T-helper 2 cell treated with Interferon-gamma antibody and Interleukin-4, amounts not matched to agents 100 ng/mL and 5 ng/mL, for 36 hours (primary cell): Measurements from ENCODE around the gene AKR1D1. TPM values are rescaled to one million over a fixed set of nuclear protein-coding genes. Genes with fewer than 3 reads are reported as not detected.
"Not testable (repeated sequence)": the region's sequence is repeated elsewhere in the genome, so short reads cannot be mapped to it uniquely, and the experiment has no call there.

Experiments used
- intact Hi-C: fragments of 100-400 bp; cut with micrococcal nuclease; formaldehyde crosslinking; loops from one replicate; pipeline ENCODE4 v1.15.1; 2023
- total RNA-seq: library from RNA; stranded (reverse); gene quantifications from 2 replicates; pipeline ENCODE4 v1.2.3, GENCODE V29; 2022

AKR1D1 gene
- total RNA-seq, 1 donor from 2014 or later, result not detected

- intact Hi-C loops, result no loop called here
These were observed 3.5 kb upstream of the AKR1D1 start for GRCh38 chr7:138072726-138073125.

- intact Hi-C loops, result no loop called here
These were observed 2.1 kb upstream of the AKR1D1 start for GRCh38 chr7:138074121-138074520.

GRCh38 chr7:138074540-138074939 lies 1.7 kb upstream of the AKR1D1 start:
- intact Hi-C loops, result no loop called here

- intact Hi-C loops, result no loop called here
These were observed 909 bp upstream of the AKR1D1 start for GRCh38 chr7:138075350-138075749.

GRCh38 chr7:138075786-138076185 lies 473 bp upstream of the AKR1D1 start:
- intact Hi-C loops, result not testable (repeated sequence)

- intact Hi-C loops, result no loop called here
These were observed 1.6 kb downstream of the AKR1D1 start for GRCh38 chr7:138077809-138078208.

- intact Hi-C loops, result no loop called here
These were observed 2.9 kb downstream of the AKR1D1 start for GRCh38 chr7:138079137-138079536.

- intact Hi-C loops, result no loop called here
These were observed 5.6 kb downstream of the AKR1D1 start for GRCh38 chr7:138081868-138082267.

GRCh38 chr7:138083859-138084258 lies 7.6 kb downstream of the AKR1D1 start:
- intact Hi-C loops, result no loop called here

GRCh38 chr7:138086563-138087270 lies 10.5 kb downstream of the AKR1D1 start:
- intact Hi-C loops, result no loop called here

- intact Hi-C loops, result no loop called here
These were observed 13.0 kb downstream of the AKR1D1 start for GRCh38 chr7:138089080-138089901.

- intact Hi-C loops, result no loop called here
These were observed 14.8 kb downstream of the AKR1D1 start for GRCh38 chr7:138091032-138091431.

GRCh38 chr7:138091840-138092239 lies 15.6 kb downstream of the AKR1D1 start:
- intact Hi-C loops, result not testable (repeated sequence)

- intact Hi-C loops, result no loop called here
These were observed 16.3 kb downstream of the AKR1D1 start for GRCh38 chr7:138092486-138093028.

- intact Hi-C loops, result loop anchor here (5.0 kb wide), 1 partner anchor 641 kb away; no protein-coding TSS in a partner anchor
These were observed 20.0 kb downstream of the AKR1D1 start for GRCh38 chr7:138095972-138096935.

- intact Hi-C loops, result loop anchor here (5.0 kb wide), 1 partner anchor 640 kb away; no protein-coding TSS in a partner anchor
These were observed 20.9 kb downstream of the AKR1D1 start for GRCh38 chr7:138097064-138097741.

GRCh38 chr7:138099813-138100212 lies 23.6 kb downstream of the AKR1D1 start:
- intact Hi-C loops, result loop anchor here (5.0 kb wide), 1 partner anchor 637 kb away; no protein-coding TSS in a partner anchor

- intact Hi-C loops, result no loop called here
These were observed 29.0 kb downstream of the AKR1D1 start for GRCh38 chr7:138105221-138105620.

GRCh38 chr7:138115047-138115446 lies 38.8 kb downstream of the AKR1D1 start:
- intact Hi-C loops, result no loop called here

- intact Hi-C loops, result no loop called here
These were observed 39.9 kb downstream of the AKR1D1 start for GRCh38 chr7:138116141-138116540.
